Thyroid gland (tissue), 4 donors: ENCODE results near the gene RORC. TPM values are rescaled to one million over a fixed set of nuclear protein-coding genes. Genes with fewer than 3 reads are reported as not detected.

Source experiments
- DNase-seq, 2 donors: peaks; one replicate each; pipeline ENCODE4 v3.0.0-alpha.2; 2019
- H3K27ac ChIP-seq, 3 donors: fragments of 200-600 bp; sonication (generic); 1 replicate in 2 of 3; 2 replicates in 1 of 3; pipeline ENCODE4 v1.5.1; 2016 to 2019; ENCODE audit warnings: mild to moderate bottlenecking in 1 of 3, moderate library complexity in 1 of 3
- H3K27me3 ChIP-seq: fragments of 200-600 bp; sonication (generic); one replicate; pipeline ENCODE4 v1.5.1; 2019
- H3K36me3 ChIP-seq, 2 donors: fragments of 200-600 bp; sonication (generic); one replicate each; pipeline ENCODE4 v1.5.1; 2016 to 2019
- H3K4me1 ChIP-seq, 2 donors: fragments of 200-600 bp; sonication (generic); one replicate each; pipeline ENCODE4 v1.5.1; 2017 to 2019
- H3K4me3 ChIP-seq, 3 donors: fragments of 200-600 bp; sonication (generic); replicated peaks in 1 of 3; 1 replicate in 2 of 3; 2 replicates in 1 of 3; pipeline ENCODE4 v1.5.1; 2016; ENCODE audit warnings: mild to moderate bottlenecking in 1 of 3
- H3K9me3 ChIP-seq: fragments of 200-600 bp; sonication (generic); one replicate; pipeline ENCODE4 v1.5.1; 2017
- CTCF ChIP-seq, 6 experiments: fragments of 200-600 bp in 3 of 6; fragments of 450-650 bp in 3 of 6; sonication (generic) in 3 of 6; IDR thresholded peaks; one replicate each; pipeline ENCODE4 v1.5.1; 2016 to 2019; ENCODE audit warnings: antibody characterized with exemption in 6 of 6, mild to moderate bottlenecking in 2 of 6, inconsistent platforms in 1 of 6, moderate library complexity in 1 of 6
- POLR2A ChIP-seq, 2 donors: fragments of 450-650 bp; IDR thresholded peaks; one replicate each; pipeline ENCODE4 v1.6.1; 2017; ENCODE audit warnings: antibody characterized with exemption in 2 of 2, mild to moderate bottlenecking in 2 of 2, moderate library complexity in 1 of 2
- WGBS, 2 donors: methylation state at CpG; one replicate each; pipeline ENCODE4 v1.1.5; 2017; 5-methylcytosine and 5-hydroxymethylcytosine counted together
- intact Hi-C: fragments of 100-400 bp; cut with DNase I; formaldehyde crosslinking; loops from one replicate; pipeline ENCODE4 v1.15.1; 2023
- total RNA-seq, 4 donors: library from RNA; depleted of rRNA; stranded (reverse); fragments of >200 nt; gene quantifications; one replicate each; pipeline ENCODE4 v1.2.3, GENCODE V29; 2016

RORC gene
- total RNA-seq, 4 donors from 2014 or later = 29.7 to 48.4 (median 38.8) TPM

- Histone ChIP-seq H3K27me3 (no peaks in the 10 kb centered on the region), H3K36me3 (peaks cover 0 to 9% of the 10 kb centered on the region in 2 donors), H3K27ac (no peak overlapping the region), H3K4me3 (no peak overlapping the region), H3K4me1 (peaks cover 5 to 9% of the 10 kb centered on the region in 2 donors), H3K9me3 (no peaks in the 10 kb centered on the region)
- DNase-seq = peak; percentile 69
- no peak for TF ChIP-seq CTCF (IDR thresholded peaks at IDR 0.05)
- no peak for TF ChIP-seq POLR2A (IDR thresholded peaks at IDR 0.05)
- intact Hi-C loops = loop anchor here (10.0 kb wide), 1 partner anchor 236 kb away; no protein-coding TSS in a partner anchor
- WGBS, 2 donors = 5% methylated on average over 2 of the region's 2 CpGs; no CpG with 5 or more reads in 1 of the 2 donors
Measured at GRCh38 chr1:151820940-151821339, 10.7 kb downstream of the RORC start.

GRCh38 chr1:151819976-151820623 lies 11.5 kb downstream of the RORC start:
- Histone ChIP-seq H3K36me3 (peaks cover 2 to 16% of the 10 kb centered on the region in 2 donors), H3K27me3 (no peaks in the 10 kb centered on the region), H3K4me1 (peaks cover 0 to 8% of the 10 kb centered on the region in 2 donors), H3K4me3 (no peak overlapping the region), H3K27ac (no peak overlapping the region), H3K9me3 (no peaks in the 10 kb centered on the region)
- DNase-seq = peak in 1 of 2 donors; percentile 21
- no peak for TF ChIP-seq CTCF (IDR thresholded peaks at IDR 0.05)
- TF ChIP-seq POLR2A (IDR thresholded peaks at IDR 0.05) = no peak
- intact Hi-C loops = loop anchor here (10.0 kb wide), 1 partner anchor 235 kb away; no protein-coding TSS in a partner anchor
- 75 to 83% methylated on average over 7 of the region's 7 CpGs for WGBS, 2 donors

- peaks cover 6 to 24% of the 10 kb centered on the region in 2 donors for H3K36me3 ChIP-seq
- no peaks in the 10 kb centered on the region for H3K9me3 ChIP-seq
- H3K4me3 ChIP-seq = no peak overlapping the region
- TF ChIP-seq CTCF (IDR thresholded peaks at IDR 0.05) (no peak), POLR2A (IDR thresholded peaks at IDR 0.05) (no peak)
- H3K27ac ChIP-seq = no peak overlapping the region
- intact Hi-C loops = no loop called here
- H3K4me1 ChIP-seq = peaks cover 0 to 8% of the 10 kb centered on the region in 2 donors
- no peaks in the 10 kb centered on the region for H3K27me3 ChIP-seq
- DNase-seq = no peak
- 85 to 94% methylated on average over 12 of the region's 12 CpGs for WGBS, 2 donors
Measured at GRCh38 chr1:151819227-151819835, 12.3 kb downstream of the RORC start.

- intact Hi-C loops = no loop called here
- WGBS, 2 donors = 69 to 74% methylated on average over 7 of the region's 7 CpGs
- Histone ChIP-seq H3K4me1 (peaks cover 0 to 8% of the 10 kb centered on the region in 2 donors), H3K27ac (no peak overlapping the region), H3K27me3 (no peaks in the 10 kb centered on the region), H3K4me3 (no peak overlapping the region), H3K9me3 (no peaks in the 10 kb centered on the region), H3K36me3 (peaks cover 6 to 26% of the 10 kb centered on the region in 2 donors)
- no peak for DNase-seq
- TF ChIP-seq CTCF (IDR thresholded peaks at IDR 0.05) (no peak), POLR2A (IDR thresholded peaks at IDR 0.05) (no peak)
Measured at GRCh38 chr1:151817353-151817730, 14.3 kb downstream of the RORC start.
